Lower leg skin (tissue), 4 donors: ENCODE measurements around the gene WDR18. TPM values are rescaled to one million over a fixed set of nuclear protein-coding genes. Genes with fewer than 3 reads are reported as not detected.

Experiments
- DNase-seq, 2 donors: peaks; one replicate each; pipeline ENCODE4 v3.0.0-alpha.2; 2019; ENCODE audit warnings: low spot score in 2 of 2
- H3K4me3 ChIP-seq: fragments of 200-600 bp; sonication (generic); 2 replicates; pipeline ENCODE4 v1.5.1; 2017; ENCODE audit warnings: mild to moderate bottlenecking, low read depth; ENCODE audit not compliant: poor library complexity, severe bottlenecking
- CTCF ChIP-seq, 3 donors: fragments of 450-650 bp; IDR thresholded peaks; one replicate each; pipeline ENCODE4 v1.5.1; 2016; ENCODE audit warnings: antibody characterized with exemption in 3 of 3, mild to moderate bottlenecking in 3 of 3, moderate library complexity in 2 of 3
- POLR2A ChIP-seq, 2 donors: fragments of 450-650 bp; IDR thresholded peaks; one replicate each; pipeline ENCODE4 v1.6.1; 2016 to 2017; ENCODE audit warnings: antibody characterized with exemption in 2 of 2, mild to moderate bottlenecking in 1 of 2, moderate library complexity in 1 of 2
- WGBS, 2 donors: methylation state at CpG; one replicate each; pipeline ENCODE4 v1.1.5; 2018; 5-methylcytosine and 5-hydroxymethylcytosine counted together
- intact Hi-C: fragments of 100-400 bp; cut with DNase I; formaldehyde crosslinking; loops from one replicate; pipeline ENCODE4 v1.15.0; 2023; ENCODE audit warnings: low total_unique reads
- total RNA-seq, 4 donors: library from RNA; depleted of rRNA; stranded (reverse); fragments of >200 nt; gene quantifications; one replicate each; pipeline ENCODE4 v1.1.0, GENCODE V29; 2016

The WDR18 gene
- total RNA-seq, 4 donors from 2014 or later, result 29.0 to 66.9 (median 39.9) TPM

DNA sequence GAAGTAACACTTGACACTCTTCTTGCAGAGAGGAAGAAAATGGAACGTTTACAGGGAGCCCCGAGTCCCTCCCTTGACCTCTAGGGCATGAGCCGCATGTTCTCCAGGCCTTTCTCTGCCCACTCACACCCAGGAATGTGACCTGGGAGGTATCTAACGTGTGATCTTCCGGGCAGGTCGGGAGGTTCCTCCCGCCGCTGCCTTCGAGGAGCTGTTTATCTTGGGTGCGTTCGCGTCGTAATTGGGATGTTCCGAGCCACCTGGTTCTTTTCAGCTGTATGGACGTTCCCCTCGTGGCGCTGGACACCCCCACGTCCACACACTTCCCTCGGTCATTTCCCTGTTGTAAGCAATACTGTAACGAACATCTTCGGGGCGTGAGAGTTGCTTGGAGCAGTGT, 44.7 kb upstream of the WDR18 start:
- no peak overlapping the region for H3K4me3 ChIP-seq
- TF ChIP-seq POLR2A (IDR thresholded peaks at IDR 0.05) (no peak), CTCF (IDR thresholded peaks at IDR 0.05) (no peak)
- intact Hi-C loops, result no loop called here
- DNase-seq, result no peak
- WGBS, 2 donors, result 88 to 89% methylated on average over 22 of the region's 22 CpGs

- H3K4me3 ChIP-seq, result no peak overlapping the region
- DNase-seq, result no peak
- 96 to 99% methylated on average over 7 of the region's 7 CpGs for WGBS, 2 donors
- TF ChIP-seq CTCF (IDR thresholded peaks at IDR 0.05), result no peak
- no peak for TF ChIP-seq POLR2A (IDR thresholded peaks at IDR 0.05)
- intact Hi-C loops, result no loop called here
These were observed 44.2 kb upstream of the WDR18 start for GRCh38 chr19:939922-940321.

DNA sequence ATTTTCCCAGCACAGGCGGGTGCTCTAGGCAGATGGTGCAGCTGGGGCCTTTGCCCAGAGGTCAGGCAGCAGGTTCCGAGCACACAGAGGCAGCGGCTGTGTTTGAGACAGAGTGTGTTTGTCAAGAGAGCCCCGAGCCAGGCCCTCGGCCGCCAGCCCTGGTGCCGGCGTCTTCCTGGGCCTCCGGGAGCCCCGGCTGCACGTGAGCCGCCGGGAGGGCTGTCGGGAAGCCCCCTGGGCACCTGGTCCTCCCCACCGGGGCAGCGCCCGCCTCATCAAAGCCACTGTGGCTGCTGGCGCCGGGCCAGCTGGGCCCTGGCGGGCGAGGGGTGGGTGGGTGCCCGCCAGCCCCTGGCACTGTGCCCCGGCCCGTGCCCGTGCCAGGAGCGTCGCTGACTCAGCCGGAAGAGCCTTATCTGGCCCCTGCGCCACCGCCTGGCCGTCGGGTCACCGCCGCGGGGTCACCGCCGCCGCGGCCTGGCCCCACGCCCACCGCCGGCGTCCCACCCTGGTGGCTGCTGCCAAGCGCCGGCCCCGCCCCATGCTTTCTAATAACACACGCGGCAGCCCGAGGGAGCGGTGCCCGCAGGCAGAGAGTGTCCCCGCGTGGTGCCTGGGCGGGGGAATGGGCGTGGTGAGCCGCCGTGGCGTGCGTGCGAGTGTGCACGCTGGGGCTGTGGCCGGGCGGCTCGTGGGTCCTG, 43.4 kb upstream of the WDR18 start:
- 22 to 25% methylated on average over 13 to 60 of the region's 64 CpGs for WGBS, 2 donors
- peak; percentile 76 to 95 for DNase-seq
- no peak overlapping the region for H3K4me3 ChIP-seq
- TF ChIP-seq CTCF (IDR thresholded peaks at IDR 0.05) (no peak), POLR2A (IDR thresholded peaks at IDR 0.05) (no peak)
- intact Hi-C loops, result no loop called here

DNA sequence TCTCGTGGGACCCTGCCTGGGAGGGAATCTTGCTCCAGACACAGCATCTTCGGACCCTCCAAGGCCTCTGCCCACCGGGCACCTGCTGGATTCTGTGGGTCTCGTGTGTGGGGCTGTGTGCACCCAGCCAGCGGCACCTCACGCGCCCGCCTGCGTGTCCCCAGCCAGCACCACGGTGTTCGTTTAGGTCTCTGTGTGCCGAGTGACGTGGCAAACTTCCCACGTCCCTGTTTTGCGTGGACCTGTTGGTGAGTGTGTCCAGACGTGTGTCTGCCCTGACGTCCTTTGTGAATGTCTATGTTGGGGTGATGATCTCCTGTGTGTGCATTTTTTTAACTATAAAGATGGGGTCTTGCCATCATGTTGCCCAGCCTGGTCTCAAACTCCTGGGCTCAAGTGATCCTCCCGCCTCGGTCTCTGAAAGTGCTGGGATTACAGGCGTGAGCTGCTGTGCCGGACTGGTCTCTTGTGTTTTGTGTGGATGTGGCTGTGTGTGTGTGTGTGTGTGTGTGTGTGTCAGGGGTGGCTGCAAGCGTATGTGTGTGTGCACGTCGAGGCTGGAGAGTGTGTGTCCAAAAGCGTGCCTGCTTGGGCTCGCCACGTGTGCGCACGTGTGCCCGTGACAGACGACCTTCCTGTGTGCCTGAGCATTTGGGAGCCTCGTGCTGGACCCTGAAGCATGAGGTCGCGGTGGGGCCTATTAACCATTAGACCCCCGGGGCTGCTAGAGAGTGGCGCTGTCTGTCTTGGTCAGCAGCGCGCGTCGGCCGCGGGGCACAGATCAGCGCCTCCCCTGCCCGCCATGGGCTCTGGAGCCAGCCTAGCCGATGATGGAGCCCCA, 42.6 kb upstream of the WDR18 start:
- DNase-seq, result no peak
- WGBS, 2 donors, result 52 to 53% methylated on average over 24 to 36 of the region's 45 CpGs
- TF ChIP-seq POLR2A (IDR thresholded peaks at IDR 0.05) (no peak), CTCF (IDR thresholded peaks at IDR 0.05) (no peak)
- intact Hi-C loops, result no loop called here
- H3K4me3 ChIP-seq, result no peak overlapping the region

DNA sequence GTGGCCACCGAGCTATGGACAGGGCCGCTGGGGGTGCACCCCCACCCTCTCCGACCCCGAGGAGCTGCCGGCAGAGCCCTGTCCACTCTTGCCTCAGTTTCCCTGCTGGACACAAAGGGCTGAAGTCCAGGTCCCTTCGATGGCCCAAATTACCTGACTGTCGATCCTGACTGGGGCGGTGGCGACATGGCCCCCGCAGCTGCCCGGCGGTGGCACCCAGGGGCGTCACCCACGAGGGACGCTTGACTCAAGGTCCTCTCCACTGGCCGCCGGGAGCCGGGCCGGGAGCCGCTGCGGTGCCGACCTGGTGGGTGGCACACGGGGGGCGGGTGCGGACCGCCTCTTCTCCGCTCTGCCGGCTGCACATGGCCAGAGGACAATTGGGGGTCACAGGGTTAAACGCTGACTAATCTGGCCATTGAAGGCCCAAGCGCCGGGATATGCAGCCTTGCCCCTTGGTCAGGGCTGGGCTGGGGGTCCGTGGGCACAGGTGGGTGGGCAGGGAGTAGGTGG, 42.0 kb upstream of the WDR18 start:
- 83 to 93% methylated on average over 11 to 32 of the region's 32 CpGs for WGBS, 2 donors
- no peak for TF ChIP-seq CTCF (IDR thresholded peaks at IDR 0.05)
- no peak for TF ChIP-seq POLR2A (IDR thresholded peaks at IDR 0.05)
- intact Hi-C loops, result no loop called here
- no peak overlapping the region for H3K4me3 ChIP-seq
- no peak for DNase-seq
